ENCODE results near the gene PLD4.

The PLD4 gene

DNA sequence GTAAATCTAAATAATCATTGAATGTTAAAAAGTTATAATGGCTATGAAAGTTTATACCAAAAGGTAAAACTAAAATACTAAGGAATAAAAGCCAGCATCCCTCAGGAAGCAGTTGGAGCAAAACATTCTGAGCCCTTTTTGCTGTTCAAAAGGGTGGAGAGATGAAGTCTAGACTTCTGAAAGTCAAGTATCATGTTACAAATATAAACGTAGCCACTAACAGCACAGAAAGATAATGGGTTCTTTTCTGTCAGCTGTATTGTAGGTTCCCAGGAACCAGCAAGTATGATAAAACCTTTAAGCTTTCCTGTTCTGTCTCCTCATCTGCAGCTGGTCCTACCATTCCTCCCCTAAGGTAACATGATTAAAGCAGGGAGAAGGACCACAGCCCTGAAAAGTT lies 16.4 kb upstream of the PLD4 start:
- no peak overlapping the region for H3K27ac ChIP-seq (ENCODE audit: low read length, poor library complexity, severe bottlenecking)
- no peak overlapping the region for H3K4ac ChIP-seq (ENCODE audit: low read depth in 1 of 2, low read length in 2 of 2)
- H3K4me3 ChIP-seq (ENCODE audit: insufficient read depth in 1 of 2, low read depth in 1 of 2, low read length in 2 of 2) = no peak overlapping the region
- no peak overlapping the region for H2BK5ac ChIP-seq (ENCODE audit: low read depth, low read length, poor library complexity, severe bottlenecking)
- H2BK15ac ChIP-seq (ENCODE audit: low read depth, poor library complexity, severe bottlenecking) = no peak overlapping the region
- H3K14ac ChIP-seq (ENCODE audit: low read length in 2 of 2) = no peak overlapping the region
- 25% methylated on average over 1 of the region's 1 CpG for WGBS
- H2BK120ac ChIP-seq (ENCODE audit: low read depth, low read length) = no peak overlapping the region
- no peaks in the 10 kb centered on the region for H3K79me1 ChIP-seq (replicated peaks; ENCODE audit: low read length, poor library complexity, severe bottlenecking)
- H3K36me3 ChIP-seq (ENCODE audit: control insufficient read depth in 1 of 2, insufficient read depth in 2 of 2, low read depth in 1 of 2, low read length in 2 of 2) = no peaks in the 10 kb centered on the region
- no peak overlapping the region for H2AFZ ChIP-seq (ENCODE audit: low read depth, low read length)
- no peak overlapping the region for H3K23ac ChIP-seq (ENCODE audit: low read length in 2 of 2)
- H3K9me3 ChIP-seq (ENCODE audit: control insufficient read depth, low read length) = peaks cover 35% of the 10 kb centered on the region
- no peak overlapping the region for H4K91ac ChIP-seq (ENCODE audit: low read length)
- H3K4me1 ChIP-seq (ENCODE audit: control insufficient read depth, insufficient read depth, low read depth, low read length) = peaks cover 1% of the 10 kb centered on the region
- no peak overlapping the region for H4K8ac ChIP-seq (ENCODE audit: low read length)
- no peak for DNase-seq
- no peak overlapping the region for H3K9ac ChIP-seq (ENCODE audit: low read length)
- peaks cover 8 to 36% of the 10 kb centered on the region in 2 experiments for H3K27me3 ChIP-seq (ENCODE audit: control insufficient read depth in 1 of 2, insufficient read depth in 1 of 2, low read length in 2 of 2)
- H2BK12ac ChIP-seq (ENCODE audit: low read length in 2 of 2) = no peak overlapping the region
- no peak overlapping the region for H3K4me2 ChIP-seq (ENCODE audit: low read length, poor library complexity, severe bottlenecking)
- no peak overlapping the region for H3K18ac ChIP-seq (ENCODE audit: low read depth in 1 of 2, low read length in 2 of 2)
- H2AK5ac ChIP-seq (ENCODE audit: low read length, severe bottlenecking) = no peak overlapping the region

DNA sequence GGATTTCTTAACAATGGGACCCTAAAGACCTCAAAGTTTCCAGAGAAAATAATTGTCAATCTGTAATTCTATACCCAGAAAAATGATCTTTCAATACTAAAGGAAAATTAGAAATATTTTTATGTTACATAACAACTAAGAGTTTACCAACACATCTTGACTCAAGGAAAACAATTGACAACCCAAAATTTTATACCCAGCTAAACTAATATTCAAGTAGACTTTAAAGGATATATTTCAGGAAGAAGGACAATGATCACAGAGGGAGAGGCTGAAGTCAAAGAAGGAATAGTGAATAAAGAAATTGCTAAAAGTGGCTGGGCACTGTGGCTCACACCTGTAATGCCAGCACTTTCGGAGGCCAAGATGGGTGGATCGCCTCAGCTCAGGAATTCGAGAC lies 12.6 kb upstream of the PLD4 start:
- Histone ChIP-seq H4K91ac (ENCODE audit: low read length) (no peak overlapping the region), H2BK15ac (ENCODE audit: low read depth, poor library complexity, severe bottlenecking) (no peak overlapping the region), H3K36me3 (ENCODE audit: control insufficient read depth in 1 of 2, insufficient read depth in 2 of 2, low read depth in 1 of 2, low read length in 2 of 2) (no peaks in the 10 kb centered on the region), H2BK5ac (ENCODE audit: low read depth, low read length, poor library complexity, severe bottlenecking) (no peak overlapping the region), H3K4me1 (ENCODE audit: control insufficient read depth, insufficient read depth, low read depth, low read length) (peaks cover 1% of the 10 kb centered on the region), H3K79me1 (replicated peaks; ENCODE audit: low read length, poor library complexity, severe bottlenecking) (no peaks in the 10 kb centered on the region), H4K8ac (ENCODE audit: low read length) (no peak overlapping the region), H3K18ac (ENCODE audit: low read depth in 1 of 2, low read length in 2 of 2) (no peak overlapping the region), H3K27ac (ENCODE audit: low read length, poor library complexity, severe bottlenecking) (no peak overlapping the region), H2BK120ac (ENCODE audit: low read depth, low read length) (no peak overlapping the region), H3K9ac (ENCODE audit: low read length) (no peak overlapping the region), H2BK12ac (ENCODE audit: low read length in 2 of 2) (no peak overlapping the region), H2AFZ (ENCODE audit: low read depth, low read length) (no peak overlapping the region), H3K9me3 (ENCODE audit: control insufficient read depth, low read length) (peaks cover 18% of the 10 kb centered on the region), H3K4me3 (ENCODE audit: insufficient read depth in 1 of 2, low read depth in 1 of 2, low read length in 2 of 2) (no peak overlapping the region), H3K4me2 (ENCODE audit: low read length, poor library complexity, severe bottlenecking) (no peak overlapping the region), H3K14ac (ENCODE audit: low read length in 2 of 2) (no peak overlapping the region), H3K4ac (ENCODE audit: low read depth in 1 of 2, low read length in 2 of 2) (no peak overlapping the region), H3K27me3 (ENCODE audit: control insufficient read depth in 1 of 2, insufficient read depth in 1 of 2, low read length in 2 of 2) (peaks cover 6 to 47% of the 10 kb centered on the region in 2 experiments), H2AK5ac (ENCODE audit: low read length, severe bottlenecking) (no peak overlapping the region), H3K23ac (ENCODE audit: low read length in 2 of 2) (no peak overlapping the region)
- 83% methylated on average over 3 of the region's 3 CpGs for WGBS
- DNase-seq = no peak

DNA sequence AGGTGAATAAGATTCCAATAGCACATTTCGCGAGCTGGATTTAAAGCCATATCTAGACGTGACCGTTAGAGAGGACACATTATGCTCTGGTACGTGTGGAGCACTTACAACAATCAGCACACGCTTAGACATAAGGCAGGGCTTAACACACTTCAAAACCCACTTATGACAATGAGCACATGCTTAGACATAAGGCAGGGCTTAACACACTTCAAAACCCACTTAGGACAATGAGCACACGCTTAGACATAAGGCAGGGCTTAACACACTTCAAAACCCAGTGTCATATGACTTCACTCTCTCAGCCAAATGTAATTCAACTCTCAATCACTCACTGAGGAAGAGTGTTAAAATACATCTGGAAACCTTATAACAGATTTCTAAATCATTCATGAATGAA lies 11.2 kb upstream of the PLD4 start:
- no peak overlapping the region for H3K18ac ChIP-seq (ENCODE audit: low read depth in 1 of 2, low read length in 2 of 2)
- H4K91ac ChIP-seq (ENCODE audit: low read length) = no peak overlapping the region
- no peak overlapping the region for H2AK5ac ChIP-seq (ENCODE audit: low read length, severe bottlenecking)
- H3K79me1 ChIP-seq (replicated peaks; ENCODE audit: low read length, poor library complexity, severe bottlenecking) = no peaks in the 10 kb centered on the region
- H2BK12ac ChIP-seq (ENCODE audit: low read length in 2 of 2) = no peak overlapping the region
- H3K23ac ChIP-seq (ENCODE audit: low read length in 2 of 2) = no peak overlapping the region
- no peak overlapping the region for H2BK5ac ChIP-seq (ENCODE audit: low read depth, low read length, poor library complexity, severe bottlenecking)
- peaks cover 1% of the 10 kb centered on the region for H3K4me1 ChIP-seq (ENCODE audit: control insufficient read depth, insufficient read depth, low read depth, low read length)
- H3K4ac ChIP-seq (ENCODE audit: low read depth in 1 of 2, low read length in 2 of 2) = no peak overlapping the region
- H3K14ac ChIP-seq (ENCODE audit: low read length in 2 of 2) = no peak overlapping the region
- H2BK15ac ChIP-seq (ENCODE audit: low read depth, poor library complexity, severe bottlenecking) = no peak overlapping the region
- H3K4me2 ChIP-seq (ENCODE audit: low read length, poor library complexity, severe bottlenecking) = no peak overlapping the region
- peaks cover 6 to 34% of the 10 kb centered on the region in 2 experiments for H3K27me3 ChIP-seq (ENCODE audit: control insufficient read depth in 1 of 2, insufficient read depth in 1 of 2, low read length in 2 of 2)
- no peak overlapping the region for H3K4me3 ChIP-seq (ENCODE audit: insufficient read depth in 1 of 2, low read depth in 1 of 2, low read length in 2 of 2)
- H3K27ac ChIP-seq (ENCODE audit: low read length, poor library complexity, severe bottlenecking) = no peak overlapping the region
- no peaks in the 10 kb centered on the region for H3K36me3 ChIP-seq (ENCODE audit: control insufficient read depth in 1 of 2, insufficient read depth in 2 of 2, low read depth in 1 of 2, low read length in 2 of 2)
- H3K9me3 ChIP-seq (ENCODE audit: control insufficient read depth, low read length) = peaks cover 14% of the 10 kb centered on the region
- no peak overlapping the region for H3K9ac ChIP-seq (ENCODE audit: low read length)
- WGBS = 93% methylated on average over 7 of the region's 7 CpGs
- no peak overlapping the region for H2AFZ ChIP-seq (ENCODE audit: low read depth, low read length)
- H2BK120ac ChIP-seq (ENCODE audit: low read depth, low read length) = no peak overlapping the region
- no peak overlapping the region for H4K8ac ChIP-seq (ENCODE audit: low read length)
- no peak for DNase-seq

DNA sequence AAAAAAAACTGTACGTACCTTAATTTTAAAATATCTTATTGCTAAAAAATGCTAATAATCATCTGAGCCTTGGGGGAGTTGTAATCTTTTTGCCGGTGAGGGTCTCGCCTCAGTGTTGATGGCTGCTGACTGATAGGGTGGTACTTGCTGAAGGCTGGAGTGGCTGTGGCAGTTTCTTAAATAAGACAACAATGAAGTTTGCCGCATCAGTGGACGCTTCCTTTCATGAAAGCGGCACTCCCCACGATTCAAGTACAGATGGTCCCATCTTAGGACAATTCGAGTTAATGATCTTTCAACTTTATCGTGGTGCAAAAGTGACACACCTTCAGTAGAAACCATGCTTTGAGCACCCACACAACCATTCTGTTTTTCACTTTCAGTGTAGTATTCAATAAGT lies 7.6 kb upstream of the PLD4 start:
- H3K23ac ChIP-seq (ENCODE audit: low read length in 2 of 2) = no peak overlapping the region
- no peak overlapping the region for H3K4me2 ChIP-seq (ENCODE audit: low read length, poor library complexity, severe bottlenecking)
- H3K27me3 ChIP-seq (ENCODE audit: control insufficient read depth in 1 of 2, insufficient read depth in 1 of 2, low read length in 2 of 2) = peaks cover 6 to 25% of the 10 kb centered on the region in 2 experiments
- WGBS = 89% methylated on average over 8 of the region's 9 CpGs
- no peak overlapping the region for H3K27ac ChIP-seq (ENCODE audit: low read length, poor library complexity, severe bottlenecking)
- H3K4me3 ChIP-seq (ENCODE audit: insufficient read depth in 1 of 2, low read depth in 1 of 2, low read length in 2 of 2) = no peak overlapping the region
- H3K36me3 ChIP-seq (ENCODE audit: control insufficient read depth in 1 of 2, insufficient read depth in 2 of 2, low read depth in 1 of 2, low read length in 2 of 2) = no peaks in the 10 kb centered on the region
- H2BK12ac ChIP-seq (ENCODE audit: low read length in 2 of 2) = no peak overlapping the region
- no peak overlapping the region for H2BK120ac ChIP-seq (ENCODE audit: low read depth, low read length)
- H3K18ac ChIP-seq (ENCODE audit: low read depth in 1 of 2, low read length in 2 of 2) = no peak overlapping the region
- H4K8ac ChIP-seq (ENCODE audit: low read length) = no peak overlapping the region
- no peaks in the 10 kb centered on the region for H3K79me1 ChIP-seq (replicated peaks; ENCODE audit: low read length, poor library complexity, severe bottlenecking)
- H3K14ac ChIP-seq (ENCODE audit: low read length in 2 of 2) = no peak overlapping the region
- H2AK5ac ChIP-seq (ENCODE audit: low read length, severe bottlenecking) = no peak overlapping the region
- no peak for DNase-seq
- H4K91ac ChIP-seq (ENCODE audit: low read length) = no peak overlapping the region
- H3K4ac ChIP-seq (ENCODE audit: low read depth in 1 of 2, low read length in 2 of 2) = no peak overlapping the region
- H2BK15ac ChIP-seq (ENCODE audit: low read depth, poor library complexity, severe bottlenecking) = no peak overlapping the region
- no peak overlapping the region for H3K9ac ChIP-seq (ENCODE audit: low read length)
- peaks cover 2% of the 10 kb centered on the region for H3K9me3 ChIP-seq (ENCODE audit: control insufficient read depth, low read length)
- no peak overlapping the region for H2BK5ac ChIP-seq (ENCODE audit: low read depth, low read length, poor library complexity, severe bottlenecking)
- no peak overlapping the region for H2AFZ ChIP-seq (ENCODE audit: low read depth, low read length)
- H3K4me1 ChIP-seq (ENCODE audit: control insufficient read depth, insufficient read depth, low read depth, low read length) = no peaks in the 10 kb centered on the region
